Mesendoderm (in vitro differentiated cells): ENCODE measurements around the gene APC2.
"Not testable (repeated sequence)": the region's sequence is repeated elsewhere in the genome, so short reads cannot be mapped to it uniquely, and the experiment has no call there.

Experiments
- DNase-seq: peaks from one replicate; pipeline ENCODE4 v3.0.0; 2013
- H2AK5ac ChIP-seq: 2 replicates; pipeline ENCODE4 v1.6.1; 2013; ENCODE audit warnings: low read length, inconsistent platforms
- H2BK120ac ChIP-seq: 2 replicates; pipeline ENCODE4 v1.6.1; 2013; ENCODE audit warnings: low read depth, mild to moderate bottlenecking, low read length, moderate library complexity, mixed read lengths
- H2BK15ac ChIP-seq: replicated peaks from 2 replicates; pipeline ENCODE4 v1.6.1; 2013; ENCODE audit warnings: low read depth, mild to moderate bottlenecking, moderate library complexity
- H2BK5ac ChIP-seq: 2 replicates; pipeline ENCODE4 v1.6.1; 2013; ENCODE audit warnings: low read length, inconsistent platforms
- H3K18ac ChIP-seq: 2 replicates; pipeline ENCODE4 v1.6.1; 2013; ENCODE audit warnings: mild to moderate bottlenecking, low read length, mixed read lengths
- H3K23ac ChIP-seq: one replicate; pipeline ENCODE4 v1.6.1; 2013; ENCODE audit warnings: low read length
- H3K27ac ChIP-seq: 2 replicates; pipeline ENCODE4 v1.5.1; 2013; ENCODE audit warnings: low read depth, mild to moderate bottlenecking, inconsistent platforms, low read length, moderate library complexity
- H3K27me3 ChIP-seq: 2 replicates; pipeline ENCODE4 v1.6.1; 2013; ENCODE audit warnings: low read length, control low read depth, mild to moderate bottlenecking, inconsistent platforms; ENCODE audit not compliant: insufficient read depth, poor library complexity
- H3K36me3 ChIP-seq: 2 replicates; pipeline ENCODE4 v1.6.1; 2013; ENCODE audit warnings: low read length, inconsistent platforms; ENCODE audit not compliant: control insufficient read depth, insufficient read depth
- H3K4ac ChIP-seq: one replicate; pipeline ENCODE4 v1.6.1; 2013; ENCODE audit warnings: low read depth, mild to moderate bottlenecking, low read length, moderate library complexity
- H3K4me1 ChIP-seq: 2 replicates; pipeline ENCODE4 v1.6.1; 2013; ENCODE audit warnings: low read depth, low read length, inconsistent platforms; ENCODE audit not compliant: control insufficient read depth
- H3K4me2 ChIP-seq: 2 replicates; pipeline ENCODE4 v1.6.1; 2013; ENCODE audit warnings: low read length
- H3K4me3 ChIP-seq: 2 replicates; pipeline ENCODE4 v1.5.1; 2013; ENCODE audit warnings: mild to moderate bottlenecking, low read length
- H3K56ac ChIP-seq: one replicate; pipeline ENCODE4 v1.6.1; 2013; ENCODE audit warnings: low read length
- H3K79me1 ChIP-seq: 2 replicates; pipeline ENCODE4 v1.6.1; 2013; ENCODE audit warnings: low read length, inconsistent platforms
- H3K79me2 ChIP-seq: 2 replicates; pipeline ENCODE4 v1.6.1; 2013; ENCODE audit warnings: mild to moderate bottlenecking, low read length; ENCODE audit not compliant: control insufficient read depth, insufficient read depth
- H3K9ac ChIP-seq: 2 replicates; pipeline ENCODE4 v1.6.1; 2013; ENCODE audit warnings: low read length, inconsistent platforms
- H4K5ac ChIP-seq: one replicate; pipeline ENCODE4 v1.6.1; 2013; ENCODE audit warnings: low read length
- H4K8ac ChIP-seq: one replicate; pipeline ENCODE4 v1.6.1; 2013; ENCODE audit warnings: low read depth, mild to moderate bottlenecking, control low read depth, low read length, moderate library complexity
- WGBS: extraction: QIAGEN DNeasy Blood & Tissue Kit; methylation state at CpG from one replicate; pipeline ENCODE4 v1.1.7; 2013; ENCODE audit warnings: low lambda C conversion rate, missing lambda C conversion rate; ENCODE audit not compliant: insufficient coverage; ENCODE audit errors: extremely low coverage; 5-methylcytosine and 5-hydroxymethylcytosine counted together

The APC2 gene

GRCh38 chr19:1518471-1518870, 68.5 kb downstream of the APC2 start:
- no peak overlapping the region for H2BK120ac ChIP-seq
- no peak overlapping the region for H2BK5ac ChIP-seq
- H3K79me2 ChIP-seq = no peaks in the 10 kb centered on the region
- H3K4ac ChIP-seq = no peak overlapping the region
- no peak overlapping the region for H3K23ac ChIP-seq
- no CpG with 5 or more reads among the region's 4 CpGs for WGBS
- H4K5ac ChIP-seq = no peak overlapping the region
- no peaks in the 10 kb centered on the region for H3K36me3 ChIP-seq
- H3K4me1 ChIP-seq = no peaks in the 10 kb centered on the region
- H3K56ac ChIP-seq = no peak overlapping the region
- no peak for DNase-seq
- H3K27ac ChIP-seq = no peak overlapping the region
- H3K18ac ChIP-seq = no peak overlapping the region
- peaks cover 4% of the 10 kb centered on the region for H3K27me3 ChIP-seq
- no peak overlapping the region for H3K4me3 ChIP-seq
- H4K8ac ChIP-seq = no peak overlapping the region
- no peak overlapping the region for H2BK15ac ChIP-seq
- no peaks in the 10 kb centered on the region for H3K79me1 ChIP-seq
- H3K9ac ChIP-seq = no peak overlapping the region
- no peak overlapping the region for H2AK5ac ChIP-seq
- H3K4me2 ChIP-seq = no peak overlapping the region

- not testable (repeated sequence) for H3K18ac ChIP-seq, DNase-seq, H2BK5ac ChIP-seq, H2AK5ac ChIP-seq, H3K4me2 ChIP-seq, H2BK120ac ChIP-seq, H2BK15ac ChIP-seq, H3K36me3 ChIP-seq, H3K4me3 ChIP-seq, H3K56ac ChIP-seq, H3K79me2 ChIP-seq, H4K8ac ChIP-seq, H3K9ac ChIP-seq, H4K5ac ChIP-seq, H3K27ac ChIP-seq, H3K23ac ChIP-seq, H3K4me1 ChIP-seq, H3K4ac ChIP-seq, H3K27me3 ChIP-seq, H3K79me1 ChIP-seq
- no CpG with 5 or more reads among the region's 8 CpGs for WGBS
Measured at GRCh38 chr19:1519802-1520201, 69.9 kb downstream of the APC2 start.

- H3K79me2 ChIP-seq = no peaks in the 10 kb centered on the region
- H3K27me3 ChIP-seq = peaks cover 9% of the 10 kb centered on the region
- no peak overlapping the region for H3K4ac ChIP-seq
- no peak for DNase-seq
- no peak overlapping the region for H3K9ac ChIP-seq
- no peak overlapping the region for H3K56ac ChIP-seq
- WGBS = no CpG with 5 or more reads among the region's 17 CpGs
- no peak overlapping the region for H2AK5ac ChIP-seq
- H2BK15ac ChIP-seq = no peak overlapping the region
- no peaks in the 10 kb centered on the region for H3K36me3 ChIP-seq
- H4K5ac ChIP-seq = no peak overlapping the region
- H3K4me1 ChIP-seq = no peaks in the 10 kb centered on the region
- H3K27ac ChIP-seq = no peak overlapping the region
- no peaks in the 10 kb centered on the region for H3K79me1 ChIP-seq
- H3K18ac ChIP-seq = no peak overlapping the region
- H3K4me3 ChIP-seq = no peak overlapping the region
- no peak overlapping the region for H4K8ac ChIP-seq
- H2BK120ac ChIP-seq = no peak overlapping the region
- H2BK5ac ChIP-seq = no peak overlapping the region
- H3K4me2 ChIP-seq = no peak overlapping the region
- no peak overlapping the region for H3K23ac ChIP-seq
Measured at GRCh38 chr19:1520203-1520780, 70.4 kb downstream of the APC2 start.

- no peak overlapping the region for H3K4ac ChIP-seq
- no peak overlapping the region for H4K5ac ChIP-seq
- H2BK120ac ChIP-seq = no peak overlapping the region
- no peak overlapping the region for H3K23ac ChIP-seq
- H2BK5ac ChIP-seq = no peak overlapping the region
- H3K18ac ChIP-seq = no peak overlapping the region
- no peak overlapping the region for H3K4me3 ChIP-seq
- H2BK15ac ChIP-seq = no peak overlapping the region
- H3K9ac ChIP-seq = no peak overlapping the region
- no peak for DNase-seq
- H4K8ac ChIP-seq = no peak overlapping the region
- whole genome bisulfite sequencing = no CpG with 5 or more reads among the region's 14 CpGs
- H3K36me3 ChIP-seq = no peaks in the 10 kb centered on the region
- H3K4me1 ChIP-seq = no peaks in the 10 kb centered on the region
- no peaks in the 10 kb centered on the region for H3K79me2 ChIP-seq
- H3K4me2 ChIP-seq = no peak overlapping the region
- H3K56ac ChIP-seq = no peak overlapping the region
- H3K79me1 ChIP-seq = no peaks in the 10 kb centered on the region
- H3K27me3 ChIP-seq = peaks cover 9% of the 10 kb centered on the region
- H2AK5ac ChIP-seq = no peak overlapping the region
- no peak overlapping the region for H3K27ac ChIP-seq
Measured at GRCh38 chr19:1521636-1522035, 71.7 kb downstream of the APC2 start.

GRCh38 chr19:1522061-1522460, 72.1 kb downstream of the APC2 start:
- no peak overlapping the region for H3K18ac ChIP-seq
- no peak overlapping the region for H2AK5ac ChIP-seq
- H3K27ac ChIP-seq = no peak overlapping the region
- H3K4me1 ChIP-seq = no peaks in the 10 kb centered on the region
- no peak overlapping the region for H3K4me3 ChIP-seq
- H3K9ac ChIP-seq = no peak overlapping the region
- H3K36me3 ChIP-seq = no peaks in the 10 kb centered on the region
- no peaks in the 10 kb centered on the region for H3K79me2 ChIP-seq
- no peak overlapping the region for H2BK120ac ChIP-seq
- peaks cover 9% of the 10 kb centered on the region for H3K27me3 ChIP-seq
- no peak overlapping the region for H4K8ac ChIP-seq
- H3K79me1 ChIP-seq = no peaks in the 10 kb centered on the region
- no peak overlapping the region for H2BK15ac ChIP-seq
- no peak overlapping the region for H4K5ac ChIP-seq
- H3K4me2 ChIP-seq = no peak overlapping the region
- no peak overlapping the region for H3K56ac ChIP-seq
- no peak overlapping the region for H2BK5ac ChIP-seq
- no CpG with 5 or more reads among the region's 10 CpGs for WGBS
- H3K4ac ChIP-seq = no peak overlapping the region
- no peak for DNase-seq
- no peak overlapping the region for H3K23ac ChIP-seq

GRCh38 chr19:1522838-1523237, 72.9 kb downstream of the APC2 start:
- peaks cover 9% of the 10 kb centered on the region for H3K27me3 ChIP-seq
- WGBS = no CpG with 5 or more reads among the region's 18 CpGs

More at GRCh38 chr19:1522838-1523237, 72.9 kb downstream of the APC2 start:
- DNase-seq = no peak
- H3K4me3 ChIP-seq = no peak overlapping the region
- no peak overlapping the region for H3K27ac ChIP-seq
- H3K9ac ChIP-seq = no peak overlapping the region
- no peaks in the 10 kb centered on the region for H3K79me2 ChIP-seq
- H4K8ac ChIP-seq = no peak overlapping the region
- H2BK5ac ChIP-seq = no peak overlapping the region
- H3K18ac ChIP-seq = no peak overlapping the region
- no peak overlapping the region for H3K4me2 ChIP-seq
- no peaks in the 10 kb centered on the region for H3K36me3 ChIP-seq
- H3K4ac ChIP-seq = no peak overlapping the region
- no peak overlapping the region for H2BK15ac ChIP-seq
- no peak overlapping the region for H3K23ac ChIP-seq
- H3K56ac ChIP-seq = no peak overlapping the region
- no peak overlapping the region for H2BK120ac ChIP-seq
- no peak overlapping the region for H2AK5ac ChIP-seq
- H3K4me1 ChIP-seq = no peaks in the 10 kb centered on the region
- no peaks in the 10 kb centered on the region for H3K79me1 ChIP-seq
- H4K5ac ChIP-seq = no peak overlapping the region
